Left forelimb (tissue), 1 donor: ENCODE measurements around the gene COL3A1.

Experiments
- DNase-seq: peaks from one replicate; pipeline ENCODE4 v3.0.0-alpha.2; 2018; ENCODE audit warnings: low spot score

The COL3A1 gene

DNA sequence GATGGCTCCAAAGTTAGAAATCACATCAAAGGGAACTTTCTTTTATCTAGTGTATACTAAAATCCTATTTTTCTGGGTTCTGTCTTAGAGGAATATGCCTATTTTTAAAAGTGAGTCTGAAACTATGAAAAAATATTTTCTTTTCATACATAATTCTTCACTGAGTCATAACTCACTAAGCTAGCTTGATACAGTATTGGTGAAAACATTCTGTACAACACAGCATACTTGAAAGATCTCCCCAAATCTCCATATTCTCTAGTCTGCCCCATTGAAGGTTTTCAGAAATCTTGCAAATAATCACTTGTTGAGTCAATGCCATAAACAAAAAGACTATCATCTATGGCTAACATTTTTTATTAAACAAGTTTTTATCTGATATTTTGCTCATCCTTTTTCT is 44.5 kb downstream of the COL3A1 start:
- no peak for DNase-seq

DNA sequence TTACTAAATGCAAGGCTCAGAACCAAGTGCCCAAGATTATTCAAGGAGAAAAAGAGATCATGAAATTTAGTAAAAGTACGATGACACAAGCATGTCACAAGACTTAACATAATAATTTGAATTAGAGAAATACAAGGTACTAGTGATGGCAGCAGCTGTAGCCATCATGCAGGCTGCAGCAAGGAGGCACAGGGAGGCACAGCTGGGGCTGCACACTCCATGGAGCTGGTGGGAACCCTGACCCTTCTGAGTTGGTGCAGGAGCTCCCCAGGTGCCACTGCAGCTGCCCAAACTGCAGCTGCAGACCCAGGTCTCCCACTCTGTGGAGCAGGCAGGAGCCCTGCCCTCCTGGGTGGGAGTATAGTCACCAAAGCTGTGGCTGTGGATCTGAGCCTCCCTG is 46.0 kb downstream of the COL3A1 start:
- no peak for DNase-seq

DNA sequence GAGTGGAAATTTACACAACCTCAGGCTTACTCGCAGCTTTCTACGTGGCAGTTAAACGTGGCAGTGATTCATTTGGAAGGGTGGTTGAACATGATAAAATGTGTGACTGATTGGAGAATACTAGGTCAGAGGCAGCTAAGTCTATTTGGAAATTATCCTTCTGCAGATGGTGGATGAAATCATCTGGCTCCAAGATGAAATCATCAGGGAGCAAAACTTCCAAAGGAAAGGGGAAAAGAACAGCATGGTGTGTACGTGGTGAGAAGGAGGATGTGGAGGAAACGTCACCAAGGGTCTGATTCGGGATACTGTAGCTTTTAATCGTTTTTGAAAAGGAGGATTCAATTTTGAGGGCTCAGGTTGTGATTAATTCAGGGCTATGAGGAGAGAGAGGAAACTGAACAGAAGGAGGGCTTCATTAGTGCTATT is 47.9 kb downstream of the COL3A1 start:
- DNase-seq: no peak

DNA sequence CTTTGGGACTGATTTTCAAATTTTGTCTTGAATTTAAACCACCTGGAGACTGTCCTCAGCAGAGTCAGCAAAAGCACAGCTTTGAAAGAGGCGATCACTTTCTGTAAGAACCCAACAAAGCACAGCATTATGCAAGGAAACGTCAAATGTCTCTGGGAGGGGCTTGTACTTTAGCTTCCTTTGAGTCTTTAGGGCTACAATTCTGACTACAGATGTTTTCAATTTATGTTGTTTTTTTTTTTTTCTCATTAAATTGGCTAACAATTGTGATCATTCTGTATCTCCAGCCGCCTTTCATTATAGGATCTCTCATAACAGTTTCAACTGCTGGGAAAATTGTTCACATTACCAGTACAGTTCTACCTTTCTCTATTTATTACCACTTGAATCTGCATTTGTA is 48.3 kb downstream of the COL3A1 start:
- DNase-seq: no peak

DNA sequence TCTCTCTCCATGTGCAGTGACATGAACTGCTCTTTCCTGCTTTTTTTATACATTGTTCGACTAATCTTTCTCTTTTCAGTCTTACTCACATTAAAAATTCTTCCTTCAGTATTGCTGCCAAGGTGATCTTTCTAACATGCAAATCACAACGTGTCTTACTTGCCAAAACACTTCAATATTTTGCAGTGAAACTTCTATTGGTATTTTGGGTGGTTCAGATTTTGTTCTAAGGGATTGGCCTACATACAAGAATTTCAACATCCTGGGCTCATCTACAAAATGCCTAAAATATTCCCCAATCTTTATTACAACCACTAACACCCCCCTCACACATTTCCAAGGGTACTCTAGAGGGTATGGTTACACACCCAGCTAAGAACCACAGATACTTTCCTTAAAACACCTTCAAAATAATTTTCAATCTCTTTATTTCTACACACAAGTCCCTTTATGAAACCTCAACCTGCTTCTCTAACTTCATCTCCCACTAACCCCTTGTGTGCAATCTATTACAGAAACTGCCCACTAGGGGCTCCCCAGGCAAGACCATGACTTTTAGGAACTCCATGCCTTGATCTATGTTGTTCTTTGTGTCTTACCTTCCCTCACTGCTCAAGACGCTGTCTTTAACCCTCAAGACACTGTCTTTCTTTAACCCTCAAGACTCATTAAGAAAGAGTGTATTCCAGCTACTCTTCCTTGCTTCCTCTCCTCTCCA is 50.9 kb downstream of the COL3A1 start:
- no peak for DNase-seq

DNA sequence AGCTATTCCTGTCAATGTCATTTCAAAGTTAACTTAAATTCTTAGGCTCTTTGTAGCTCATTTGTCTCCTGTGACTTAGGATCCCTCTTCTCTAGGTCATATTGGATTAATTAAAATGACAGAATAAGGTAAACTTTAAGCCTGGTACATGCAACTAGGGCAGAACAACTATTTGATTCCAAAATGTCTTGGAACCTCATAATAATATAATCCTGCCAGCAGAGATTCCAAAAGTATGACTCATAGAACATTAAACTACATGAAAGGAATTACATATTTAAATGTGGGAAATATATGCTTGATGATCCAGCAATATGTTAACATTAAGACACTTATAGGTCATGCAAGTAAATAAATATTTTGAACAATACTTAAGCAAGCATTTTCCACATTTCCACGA is 63.3 kb downstream of the COL3A1 start:
- no peak for DNase-seq

DNA sequence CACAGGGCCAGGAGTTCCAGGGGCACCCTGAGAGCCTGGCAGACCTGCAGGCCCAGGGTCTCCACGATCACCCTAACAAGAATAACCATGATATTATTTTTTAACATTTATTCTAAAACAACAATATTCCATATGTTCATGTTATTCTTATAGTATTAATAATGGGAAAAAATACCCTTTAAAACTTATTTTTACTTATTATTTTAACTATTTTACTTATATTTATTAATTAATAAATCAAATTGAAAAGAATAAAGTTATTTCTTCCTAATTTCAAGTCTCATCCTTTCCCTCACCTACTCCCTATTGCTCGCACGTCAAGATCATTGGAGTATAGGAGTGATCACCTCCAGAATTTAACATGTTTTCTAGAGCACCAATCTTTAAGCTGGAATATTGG is 71.7 kb downstream of the COL3A1 start:
- no peak for DNase-seq

DNA sequence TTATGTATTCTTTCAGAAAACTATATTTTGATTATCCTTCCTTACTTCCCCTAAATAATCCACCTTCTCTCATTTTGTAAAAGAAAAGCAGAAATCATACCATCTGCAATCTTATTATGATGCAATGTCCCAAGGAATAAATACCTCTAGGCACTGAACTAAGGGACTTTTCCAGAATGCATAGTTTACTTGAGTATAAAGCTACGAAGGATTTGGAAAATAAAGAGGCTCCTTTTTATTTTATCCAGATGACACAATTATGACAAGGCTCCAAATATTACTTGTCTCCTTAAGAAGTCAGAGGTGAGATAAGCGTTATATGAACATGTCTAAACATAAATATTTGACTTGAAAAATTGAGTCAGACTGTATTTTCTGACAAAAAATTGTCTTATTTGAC is 72.1 kb downstream of the COL3A1 start:
- no peak for DNase-seq

DNA sequence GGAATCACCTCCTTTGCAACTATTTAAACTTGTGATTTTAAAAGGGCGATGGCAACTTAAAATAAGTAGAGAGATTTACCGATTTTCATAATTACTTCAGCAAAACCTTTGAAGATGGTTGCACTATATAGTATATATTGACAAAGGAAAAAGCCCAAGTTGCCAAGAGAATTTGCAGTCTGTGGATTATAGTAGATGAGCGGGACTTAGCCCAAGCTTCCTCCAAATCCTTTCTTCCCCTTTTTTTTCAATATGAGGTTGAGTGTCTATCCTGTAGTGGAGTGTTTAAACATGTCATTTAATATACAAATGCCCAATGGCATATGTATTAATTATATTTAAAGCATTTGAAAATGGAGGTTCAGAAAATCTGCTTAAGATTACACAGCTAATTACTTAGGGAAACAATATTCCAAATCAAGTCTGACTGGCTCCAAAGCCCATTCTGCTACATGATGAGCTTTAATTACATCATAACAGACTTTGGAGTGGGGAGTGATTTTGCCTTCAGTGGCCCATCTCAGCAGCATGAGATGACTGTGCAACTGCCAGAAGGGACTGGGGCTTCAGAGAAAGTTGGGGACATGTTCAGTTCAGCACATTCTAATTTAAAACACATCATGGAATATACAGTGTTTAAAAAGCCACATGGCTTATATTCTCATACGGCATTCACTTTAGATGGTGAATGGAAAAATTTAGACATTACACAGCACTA is 73.2 kb downstream of the COL3A1 start:
- no peak for DNase-seq

DNA sequence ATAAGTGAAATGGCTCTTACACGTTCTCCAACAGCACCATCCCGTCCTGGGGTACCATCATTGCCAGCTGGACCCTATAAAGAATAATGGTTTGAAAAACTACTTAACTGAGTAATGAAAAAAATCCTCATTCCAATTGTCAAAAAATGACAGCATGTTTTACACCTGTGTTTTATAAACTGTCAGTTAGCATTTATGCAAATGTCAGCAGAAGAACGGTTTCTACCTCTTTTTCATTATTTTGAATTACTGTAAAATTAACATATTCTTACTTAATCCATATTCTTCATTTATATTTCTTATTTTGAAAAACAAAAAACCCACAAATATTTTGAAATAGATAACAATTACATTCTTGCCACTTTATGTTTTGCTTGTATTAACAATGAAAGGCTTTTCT is 74.0 kb downstream of the COL3A1 start:
- DNase-seq: no peak

DNA sequence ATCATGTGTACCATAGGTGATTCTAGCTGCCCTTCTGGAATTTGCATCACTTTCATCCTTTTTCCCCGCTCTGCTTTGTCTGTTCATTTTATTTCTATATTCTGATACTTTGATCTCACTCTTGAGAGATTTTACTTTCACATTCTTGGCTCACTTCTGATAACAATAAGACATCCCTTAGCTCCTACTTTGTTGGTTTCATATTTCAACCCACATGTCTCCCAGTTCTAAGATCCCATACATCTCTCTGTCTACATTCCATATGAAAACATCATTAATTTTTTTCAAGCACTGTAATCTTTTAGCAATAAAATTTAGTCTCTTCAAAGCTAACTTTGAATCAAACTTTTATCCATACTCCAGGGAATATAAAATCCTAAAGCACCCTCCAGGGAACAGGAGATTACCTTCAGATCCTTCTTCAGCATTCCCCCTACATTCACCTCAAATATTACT is 75.6 kb downstream of the COL3A1 start:
- no peak for DNase-seq

DNA sequence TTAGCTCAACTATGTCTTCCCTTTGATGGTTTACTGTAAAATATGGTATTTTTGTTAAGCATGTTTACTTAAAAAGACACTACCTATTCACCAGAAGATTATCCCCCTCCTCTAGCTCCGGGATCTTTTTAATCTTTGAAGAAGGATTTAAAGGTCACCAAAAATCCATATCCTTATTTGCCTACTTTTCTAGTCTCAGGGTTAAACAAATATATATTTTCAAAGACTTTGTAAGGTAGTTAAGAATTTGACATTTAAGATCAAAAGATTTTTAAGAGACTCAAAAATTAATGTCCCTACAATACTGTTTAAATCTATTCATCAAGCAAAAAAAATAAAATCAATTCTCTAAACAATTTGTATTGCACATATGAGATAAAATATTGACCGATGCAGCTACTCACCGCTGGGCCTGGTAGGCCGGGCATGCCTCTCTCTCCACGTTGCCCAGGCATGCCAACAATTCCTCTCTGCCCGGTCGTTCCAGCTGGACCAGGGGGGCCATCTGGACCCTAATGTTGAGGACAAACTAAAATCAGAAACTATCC is 76.1 kb downstream of the COL3A1 start:
- no peak for DNase-seq

DNA sequence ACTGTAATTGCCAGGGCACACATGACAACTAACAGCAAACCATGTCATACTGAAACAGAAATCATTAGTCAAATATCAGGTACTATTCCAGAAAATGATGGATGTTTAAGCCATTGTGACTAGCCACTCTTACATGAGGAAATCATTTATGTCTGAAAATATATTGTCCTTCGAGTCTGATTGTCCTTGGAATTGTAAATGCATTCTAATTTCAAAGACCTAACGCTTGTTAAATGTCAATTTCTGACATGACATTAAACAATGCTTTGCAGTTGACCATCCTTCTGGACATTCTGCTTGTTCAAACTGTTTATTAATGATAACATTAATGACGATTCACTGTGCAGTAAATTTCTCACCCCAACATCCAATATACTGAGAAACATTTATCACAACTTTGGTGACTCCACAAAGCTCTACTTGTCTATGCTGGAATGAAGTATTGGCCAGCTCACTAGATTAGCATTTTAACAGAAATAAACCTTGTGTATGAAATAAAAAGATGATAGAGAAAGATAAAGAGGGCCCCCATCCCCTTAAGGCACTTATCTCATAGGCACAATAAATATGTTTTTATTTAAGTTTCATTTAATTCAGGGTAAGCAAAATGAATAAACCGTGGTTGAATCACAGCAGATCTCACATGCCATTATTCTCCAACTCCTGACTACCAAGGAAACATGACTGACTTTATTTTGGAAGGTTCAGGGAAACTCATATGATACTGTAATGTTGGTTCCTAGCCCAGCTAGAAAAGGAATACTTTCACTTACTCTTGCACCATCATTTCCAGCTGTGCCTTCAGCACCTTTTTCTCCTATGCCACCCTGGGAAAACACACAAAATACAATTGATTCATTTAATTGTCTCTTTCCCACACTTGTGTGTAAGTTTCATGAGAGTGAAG is 82.3 kb downstream of the COL3A1 start:
- no peak for DNase-seq

DNA sequence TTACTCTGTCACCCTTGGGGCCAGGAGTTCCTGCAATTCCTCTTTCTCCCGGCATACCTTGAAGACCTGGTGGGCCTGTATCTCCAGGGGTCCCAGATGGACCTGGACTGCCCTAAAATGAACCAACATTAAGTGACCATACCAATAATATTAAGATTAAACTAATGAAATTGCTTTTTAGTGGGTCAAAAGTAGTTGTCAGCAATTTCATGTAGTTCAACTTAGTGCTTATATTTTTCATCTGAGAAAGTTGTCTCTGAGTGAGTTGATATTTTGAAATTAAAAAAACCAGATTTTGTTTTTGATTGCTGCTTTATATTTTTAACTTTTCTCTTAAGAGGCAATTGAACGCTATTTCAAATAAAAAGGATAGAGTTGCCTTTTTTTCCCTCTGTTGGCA is 83.1 kb downstream of the COL3A1 start:
- no peak for DNase-seq

DNA sequence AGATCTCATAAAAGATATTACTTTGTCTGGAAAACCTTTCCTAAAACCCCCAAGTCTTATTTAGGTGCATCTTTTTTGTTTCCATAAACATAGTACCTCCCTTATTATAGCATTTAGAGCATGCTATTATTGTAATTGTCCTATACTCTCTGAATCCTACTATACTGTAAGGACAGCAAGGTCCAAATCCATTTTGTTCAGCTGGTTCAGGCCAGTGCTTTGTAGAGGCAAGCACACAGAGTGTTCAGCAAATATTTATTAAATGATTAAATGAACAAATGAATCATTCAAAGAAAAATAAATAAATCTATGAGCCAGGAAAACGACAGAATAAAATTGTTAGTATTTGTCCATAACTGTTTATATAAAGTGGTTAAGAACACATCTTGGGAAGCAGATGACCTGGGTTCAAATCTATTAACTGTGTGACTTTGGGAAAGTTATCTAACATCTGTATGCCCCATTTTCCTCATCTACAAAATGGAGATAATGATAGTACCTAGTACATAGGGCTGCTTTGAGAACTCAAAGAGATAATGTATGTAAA is 86.0 kb downstream of the COL3A1 start:
- DNase-seq: no peak
